Smooth muscle cell (in vitro differentiated cells): Measurements from ENCODE around the gene SEC24D. TPM values are rescaled to one million over a fixed set of nuclear protein-coding genes. Genes with fewer than 3 reads are reported as not detected.

Experiments used
- DNase-seq: peaks from one replicate; lab custom pipeline; 2025; ENCODE audit not compliant: unreplicated experiment; lab: John Stamatoyannopoulos, UW
- H2AFZ ChIP-seq: fragments of 200-600 bp; sonication (generic); 2 replicates; pipeline ENCODE4 v1.6.0; 2016; ENCODE audit warnings: antibody characterized with exemption, low read depth, mild to moderate bottlenecking
- H3F3A ChIP-seq: fragments of 200-600 bp; sonication (generic); 2 replicates; pipeline ENCODE4 v1.6.0; 2017; ENCODE audit warnings: antibody characterized with exemption, low read depth
- H3K27ac ChIP-seq: fragments of 200-600 bp; sonication (generic); 2 replicates; pipeline ENCODE4 v1.5.1; 2016; ENCODE audit warnings: low read depth, mild to moderate bottlenecking
- H3K27me3 ChIP-seq: fragments of 200-600 bp; sonication (generic); 2 replicates; pipeline ENCODE4 v1.6.1; 2016; ENCODE audit warnings: low read depth, mild to moderate bottlenecking
- H3K36me3 ChIP-seq: fragments of 200-600 bp; sonication (generic); 2 replicates; pipeline ENCODE4 v1.5.1; 2016; ENCODE audit warnings: low read depth
- H3K4me1 ChIP-seq: fragments of 200-600 bp; sonication (generic); 2 replicates; pipeline ENCODE4 v1.5.1; 2016; ENCODE audit warnings: low read depth
- H3K4me2 ChIP-seq: fragments of 200-600 bp; sonication (generic); 2 replicates; pipeline ENCODE4 v1.6.0; 2016; ENCODE audit warnings: mild to moderate bottlenecking
- H3K4me3 ChIP-seq: fragments of 200-600 bp; sonication (generic); 2 replicates; pipeline ENCODE4 v1.5.1; 2016; ENCODE audit warnings: mild to moderate bottlenecking
- H3K79me2 ChIP-seq: fragments of 200-600 bp; sonication (generic); 2 replicates; pipeline ENCODE4 v1.6.0; 2016; ENCODE audit warnings: low read depth, mild to moderate bottlenecking
- H3K9ac ChIP-seq: fragments of 200-600 bp; sonication (generic); 2 replicates; pipeline ENCODE4 v1.6.0; 2016; ENCODE audit warnings: low read depth
- H3K9me3 ChIP-seq: fragments of 200-600 bp; sonication (generic); replicated peaks from 2 replicates; pipeline ENCODE4 v1.5.1; 2016; ENCODE audit warnings: low read depth
- H4K20me1 ChIP-seq: fragments of 200-600 bp; sonication (generic); 2 replicates; pipeline ENCODE4 v1.6.0; 2016; ENCODE audit warnings: low read depth
- CTCF ChIP-seq: fragments of 200-600 bp; sonication (generic); IDR thresholded peaks from 2 replicates; pipeline ENCODE4 v1.5.1; 2017; ENCODE audit warnings: borderline replicate concordance, mild to moderate bottlenecking, antibody characterized with exemption; ENCODE audit not compliant: insufficient read depth, poor library complexity, severe bottlenecking
- WGBS: methylation state at CpG from one replicate; pipeline ENCODE4 v1.1.7; 2016; ENCODE audit warnings: low lambda C conversion rate; 5-methylcytosine and 5-hydroxymethylcytosine counted together
- polyA plus RNA-seq: library from polyadenylated mRNA; unstranded; fragments of >200 nt; fragmentation: Nextera tagmentation; extraction: Ambion mirVana; gene quantifications from 2 replicates; pipeline ENCODE4 v1.2.1, GENCODE V29; 2016
- total RNA-seq: library from RNA; depleted of rRNA; stranded (reverse); fragments of >200 nt; gene quantifications from 2 replicates; pipeline ENCODE4 v1.2.3, GENCODE V29; 2014

The SEC24D gene
- total and polyA plus RNA-seq, 2 experiments from 2014 or later, result 163 to 237 TPM

GRCh38 chr4:118816538-118817177, 19.3 kb downstream of the SEC24D start:
- no peak for DNase-seq
- Histone ChIP-seq H3K27me3 (no peaks in the 10 kb centered on the region), H3F3A (peaks cover 27% of the 10 kb centered on the region), H3K4me3 (no peak overlapping the region), H3K79me2 (peaks cover 100% of the 10 kb centered on the region), H3K9me3 (no peaks in the 10 kb centered on the region), H2AFZ (no peak overlapping the region), H3K36me3 (peaks cover 43% of the 10 kb centered on the region), H3K4me2 (peak overlapping the region; percentile 20), H3K4me1 (no peaks in the 10 kb centered on the region), H4K20me1 (peaks cover 100% of the 10 kb centered on the region), H3K27ac (peak overlapping the region; percentile 73), H3K9ac (peak overlapping the region; percentile 5)
- TF ChIP-seq CTCF, result no peak
- WGBS, result 4% methylated on average over 1 of the region's 1 CpG

GRCh38 chr4:118814891-118815290, 21.0 kb downstream of the SEC24D start:
- Histone ChIP-seq H3K79me2 (peaks cover 99% of the 10 kb centered on the region), H2AFZ (no peak overlapping the region), H3K9ac (no peak overlapping the region), H3K4me2 (no peak overlapping the region), H3K9me3 (no peaks in the 10 kb centered on the region), H3K4me3 (no peak overlapping the region), H4K20me1 (peaks cover 100% of the 10 kb centered on the region), H3K27ac (no peak overlapping the region), H3K36me3 (peaks cover 54% of the 10 kb centered on the region), H3K27me3 (no peaks in the 10 kb centered on the region), H3F3A (peaks cover 35% of the 10 kb centered on the region), H3K4me1 (no peaks in the 10 kb centered on the region)
- WGBS, result 91% methylated on average over 3 of the region's 3 CpGs
- no peak for DNase-seq
- TF ChIP-seq CTCF, result no peak

- no peak for DNase-seq
- no peak overlapping the region for H3K4me2 ChIP-seq
- H3F3A ChIP-seq, result peaks cover 41% of the 10 kb centered on the region
- peaks cover 98% of the 10 kb centered on the region for H3K79me2 ChIP-seq
- TF ChIP-seq CTCF, result no peak
- H3K4me1 ChIP-seq, result no peaks in the 10 kb centered on the region
- peaks cover 61% of the 10 kb centered on the region for H3K36me3 ChIP-seq
- no peaks in the 10 kb centered on the region for H3K9me3 ChIP-seq
- H4K20me1 ChIP-seq, result peaks cover 100% of the 10 kb centered on the region
- no peak overlapping the region for H3K4me3 ChIP-seq
- no peak overlapping the region for H3K9ac ChIP-seq
- H3K27me3 ChIP-seq, result no peaks in the 10 kb centered on the region
- no peak overlapping the region for H3K27ac ChIP-seq
- no peak overlapping the region for H2AFZ ChIP-seq
- WGBS, result 78% methylated on average over 4 of the region's 4 CpGs
Observed at GRCh38 chr4:118814058-118814457, 21.9 kb downstream of the SEC24D start.

- peaks cover 100% of the 10 kb centered on the region for H4K20me1 ChIP-seq
Observed at GRCh38 chr4:118813561-118813960, 22.4 kb downstream of the SEC24D start.

More at GRCh38 chr4:118813561-118813960, 22.4 kb downstream of the SEC24D start:
- Histone ChIP-seq H3K4me1 (no peaks in the 10 kb centered on the region), H3K27ac (no peak overlapping the region), H3K36me3 (peaks cover 63% of the 10 kb centered on the region), H2AFZ (no peak overlapping the region), H3F3A (peaks cover 41% of the 10 kb centered on the region), H3K9ac (no peak overlapping the region), H3K4me3 (no peak overlapping the region), H3K4me2 (no peak overlapping the region), H3K9me3 (no peaks in the 10 kb centered on the region), H3K79me2 (peaks cover 98% of the 10 kb centered on the region), H3K27me3 (no peaks in the 10 kb centered on the region)
- no peak for DNase-seq
- no peak for TF ChIP-seq CTCF
- 95% methylated on average over 3 of the region's 3 CpGs for WGBS
